Endothelial cell of umbilical vein (primary cell): ENCODE results near the gene POLN. TPM values are rescaled to one million over a fixed set of nuclear protein-coding genes. Genes with fewer than 3 reads are reported as not detected.
"Not testable (repeated sequence)": the region's sequence is repeated elsewhere in the genome, so short reads cannot be mapped to it uniquely, and the experiment has no call there.

ENCODE experiments used
- BruUV-seq: library from RNA; stranded (reverse); fragments of 400-500 nt; replicated peaks from 2 replicates; lab custom pipeline; 2021; lab: Mats Ljungman, UMichigan
- CTCF ChIA-PET: fragments of 300-600, 350-600 bp; sonication (Branson Sonifier 250); formaldehyde crosslinking; loops from one replicate; lab custom pipeline; 2021; ENCODE audit warnings: antibody characterized with exemption, inconsistent platforms; lab: Charles Lee
- POLR2A ChIA-PET: fragments of 300-600, 350-600 bp; sonication (Branson Sonifier 250); formaldehyde crosslinking; loops from one replicate; lab custom pipeline; 2021; ENCODE audit warnings: antibody characterized with exemption, inconsistent platforms; lab: Charles Lee
- DNase-seq: peaks from one replicate; pipeline ENCODE4 v3.0.0-alpha.2; 2011; ENCODE audit warnings: low read depth, low spot score
- FAIRE-seq: peaks from 2 replicates; lab custom pipeline; 2011; peaks lifted over from hg19 to GRCh38; lab: Jason Lieb, UNC
- H2AFZ ChIP-seq: 2 replicates; pipeline ENCODE4 v1.6.0; 2012; ENCODE audit warnings: low read depth, low read length, control low read depth, inconsistent platforms
- H3K27ac ChIP-seq: 2 replicates; pipeline ENCODE4 v1.5.1; 2011; ENCODE audit warnings: low read depth, mild to moderate bottlenecking, control low read depth, low read length, moderate library complexity; ENCODE audit not compliant: insufficient read depth
- H3K27me3 ChIP-seq, 2 experiments: 2 replicates each; pipeline versions ENCODE4 v1.6.0 to v1.6.1; 2011; ENCODE audit warnings: low read length in 2 of 2, mixed read lengths in 1 of 2; ENCODE audit not compliant: control insufficient read depth in 2 of 2, insufficient read depth in 2 of 2
- H3K36me3 ChIP-seq, 2 experiments: 2 replicates in 1 of 2; 3 replicates in 1 of 2; pipeline ENCODE4 v1.5.1; 2011; ENCODE audit warnings: low read length in 2 of 2, mild to moderate bottlenecking in 1 of 2, moderate library complexity in 1 of 2; ENCODE audit not compliant: control insufficient read depth in 2 of 2, insufficient read depth in 2 of 2; ENCODE audit errors: extremely low read depth in 1 of 2
- H3K4me1 ChIP-seq: 3 replicates; pipeline ENCODE4 v1.5.1; 2011; ENCODE audit warnings: mild to moderate bottlenecking, low read length; ENCODE audit not compliant: control insufficient read depth, insufficient read depth; ENCODE audit errors: extremely low read depth
- H3K4me2 ChIP-seq: 2 replicates; pipeline ENCODE4 v1.6.1; 2011; ENCODE audit warnings: low read length, control low read depth, mixed read lengths; ENCODE audit not compliant: insufficient read depth
- H3K4me3 ChIP-seq, 3 experiments: fragments of 200-600 bp in 1 of 3; sonication (generic), shearing (Covaris generic) in 1 of 3; replicated peaks in 1 of 3; 2 replicates each; pipeline ENCODE4 v1.5.1; 2011 to 2016; ENCODE audit warnings: control low read depth in 3 of 3, low read length in 3 of 3, mild to moderate bottlenecking in 2 of 3, inconsistent platforms in 1 of 3, low read depth in 1 of 3, moderate library complexity in 1 of 3; ENCODE audit not compliant: insufficient read depth in 1 of 3
- H3K79me2 ChIP-seq: 2 replicates; pipeline ENCODE4 v1.6.0; 2012; ENCODE audit warnings: low read length, inconsistent platforms; ENCODE audit not compliant: control insufficient read depth, insufficient read depth
- H3K9ac ChIP-seq: replicated peaks from 2 replicates; pipeline ENCODE3; 2011; ENCODE audit warnings: low read length, control low read depth; ENCODE audit not compliant: insufficient read depth; ENCODE audit errors: extremely low read depth
- H3K9me1 ChIP-seq: replicated peaks from 3 replicates; pipeline ENCODE4 v1.6.0; 2011; ENCODE audit warnings: mild to moderate bottlenecking, low read length; ENCODE audit not compliant: control insufficient read depth, insufficient read depth; ENCODE audit errors: extremely low read depth
- H3K9me3 ChIP-seq: replicated peaks from 2 replicates; pipeline ENCODE4 v1.5.1; 2012; ENCODE audit warnings: low read length, inconsistent platforms; ENCODE audit not compliant: control insufficient read depth, insufficient read depth
- H4K20me1 ChIP-seq: replicated peaks from 2 replicates; pipeline ENCODE3; 2011; ENCODE audit warnings: mild to moderate bottlenecking, low read length; ENCODE audit not compliant: control insufficient read depth, insufficient read depth; ENCODE audit errors: extremely low read depth
- CTCF ChIP-seq, 2 donors: IDR thresholded peaks; 1 replicate in 1 of 2; 2 replicates in 1 of 2; pipeline ENCODE4 v1.5.1; 2011; ENCODE audit warnings: low read length in 2 of 2, mild to moderate bottlenecking in 2 of 2, moderate library complexity in 2 of 2, control low read depth in 1 of 2, inconsistent platforms in 1 of 2, low read depth in 1 of 2; ENCODE audit not compliant: insufficient read depth in 1 of 2; ENCODE audit errors: extremely low read depth in 1 of 2
- FOS ChIP-seq: IDR thresholded peaks from 2 replicates; pipeline ENCODE4 v1.6.1; 2011; ENCODE audit warnings: mild to moderate bottlenecking, low read length, moderate library complexity, borderline replicate concordance; ENCODE audit not compliant: insufficient read depth
- MYC ChIP-seq: IDR thresholded peaks from one replicate; pipeline ENCODE4 v1.6.1; 2011; ENCODE audit warnings: mild to moderate bottlenecking, low read depth, low read length
- dilution Hi-C: fragments of 300-500 bp; cut with MboI; formaldehyde crosslinking; loops from one replicate; pipeline ENCODE4 v1.15.0; 2019; ENCODE audit warnings: low sequenced_read_pairs; ENCODE audit not compliant: extremely low pct_ligation_motif_present
- intact Hi-C: fragments of 100-400 bp; cut with micrococcal nuclease; formaldehyde crosslinking; loops from one replicate; pipeline ENCODE4 v1.10.0; 2022
- polyA plus RNA-seq, 4 experiments: library from polyadenylated mRNA; depleted of rRNA in 3 of 4; stranded (reverse) in 3 of 4; unstranded in 1 of 4; fragments of >200 nt; gene quantifications; 2 replicates each; pipeline versions ENCODE4 v1.2.1 to v1.2.3, GENCODE V29; 2011 to 2012; ENCODE audit warnings: missing spikeins in 1 of 4
- total RNA-seq: library from RNA; stranded (reverse); gene quantifications from 2 replicates; pipeline ENCODE4 v1.2.3, GENCODE V29; 2021

Gene POLN
- total and polyA plus RNA-seq, 2 donors (not counting 3 experiments of a cell fraction or from before 2014, with no cell fraction given), result 1.3 to 4.2 TPM

- ChIA-PET CTCF (no interaction called here), POLR2A (no interaction called here)
- Histone ChIP-seq H3K9me3 (no peaks in the 10 kb centered on the region), H3K4me3 (no peak overlapping the region), H3K27me3 (peaks cover 9 to 11% of the 10 kb centered on the region in 2 experiments), H4K20me1 (no peaks in the 10 kb centered on the region), H3K79me2 (no peaks in the 10 kb centered on the region), H3K4me1 (no peaks in the 10 kb centered on the region), H3K36me3 (no peaks in the 10 kb centered on the region), H3K9ac (no peak overlapping the region), H3K4me2 (no peak overlapping the region), H3K27ac (no peak overlapping the region), H3K9me1 (no peaks in the 10 kb centered on the region), H2AFZ (no peak overlapping the region)
- TF ChIP-seq CTCF (IDR thresholded peaks at IDR 0.05; ENCODE audit: extremely low read depth in 1 of 2, insufficient read depth in 1 of 2, low read depth in 1 of 2, low read length in 2 of 2), result no peak
- TF ChIP-seq FOS, result no peak
- no peak for TF ChIP-seq MYC
- BruUV-seq, result no TSS peak
- DNase-seq (no peak), FAIRE-seq (no peak)
- intact Hi-C loops (no loop called here), dilution Hi-C loops (no loop called here)
Measured at GRCh38 chr4:2036327-2036726, 205.6 kb downstream of the POLN start.

- H3K36me3 ChIP-seq, H3K27me3 ChIP-seq, dilution Hi-C loops, intact Hi-C loops, H3K27ac ChIP-seq, POLR2A ChIA-PET, H3K9ac ChIP-seq, H3K4me3 ChIP-seq, H3K9me3 ChIP-seq, H3K79me2 ChIP-seq, H3K4me1 ChIP-seq, CTCF ChIA-PET, BruUV-seq, DNase-seq, H2AFZ ChIP-seq, H4K20me1 ChIP-seq, FAIRE-seq, H3K9me1 ChIP-seq, H3K4me2 ChIP-seq: not testable (repeated sequence)
Measured at GRCh38 chr4:2031161-2031560, 210.8 kb downstream of the POLN start.

- H3K79me2 ChIP-seq, dilution Hi-C loops, H3K9me3 ChIP-seq, CTCF ChIA-PET, H3K27me3 ChIP-seq, H3K27ac ChIP-seq, H3K9ac ChIP-seq, H3K4me1 ChIP-seq, FAIRE-seq, POLR2A ChIA-PET, intact Hi-C loops, H2AFZ ChIP-seq, H3K4me3 ChIP-seq, H3K4me2 ChIP-seq, BruUV-seq, DNase-seq, H3K36me3 ChIP-seq, H4K20me1 ChIP-seq, H3K9me1 ChIP-seq: not testable (repeated sequence)
Measured at GRCh38 chr4:2027120-2027519, 214.8 kb downstream of the POLN start.
